Measurements from ENCODE around the gene UQCC5. TPM values are rescaled to one million over a fixed set of nuclear protein-coding genes. Genes with fewer than 3 reads are reported as not detected.

The UQCC5 gene
- total RNA-seq, 4 donors from 2014 or later = 4.1 to 435 (median 51.9) TPM

DNA sequence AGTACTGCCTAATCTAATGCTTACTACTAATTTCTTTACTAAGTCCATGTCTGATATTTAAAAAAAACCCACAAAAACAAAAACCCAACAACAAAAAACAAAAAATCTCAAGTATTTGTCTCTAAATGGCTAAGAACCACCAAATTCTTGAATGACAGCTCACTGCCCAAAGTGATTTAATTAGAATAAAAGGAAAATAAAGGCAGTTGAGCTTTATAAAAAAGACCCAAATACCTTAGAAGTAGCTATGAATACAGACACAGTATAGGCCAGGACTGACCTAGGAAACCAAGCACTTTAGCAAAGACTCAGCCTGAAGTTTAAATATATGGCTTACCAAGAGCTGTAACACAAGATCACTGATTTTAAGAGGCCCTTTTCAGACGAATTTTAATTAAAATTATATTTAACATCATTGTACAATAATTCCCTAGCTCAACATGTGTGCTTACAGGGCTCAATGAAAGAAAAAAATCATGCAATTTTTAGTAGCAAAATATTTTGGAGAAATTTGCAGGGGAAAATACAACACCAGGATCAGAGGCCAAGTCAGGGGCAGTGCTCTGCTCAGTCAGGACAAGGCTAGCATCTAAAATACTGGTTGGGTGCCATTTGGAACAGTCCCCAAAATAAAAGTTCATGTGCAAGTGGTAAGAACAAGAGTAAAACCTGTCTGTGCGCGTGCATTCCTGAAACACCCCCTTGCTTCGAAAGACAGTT lies 24.8 kb downstream of the UQCC5 start:
- TF ChIP-seq POLR2A (IDR thresholded peaks at IDR 0.05) = no peak
- TF ChIP-seq, protein P1, sequence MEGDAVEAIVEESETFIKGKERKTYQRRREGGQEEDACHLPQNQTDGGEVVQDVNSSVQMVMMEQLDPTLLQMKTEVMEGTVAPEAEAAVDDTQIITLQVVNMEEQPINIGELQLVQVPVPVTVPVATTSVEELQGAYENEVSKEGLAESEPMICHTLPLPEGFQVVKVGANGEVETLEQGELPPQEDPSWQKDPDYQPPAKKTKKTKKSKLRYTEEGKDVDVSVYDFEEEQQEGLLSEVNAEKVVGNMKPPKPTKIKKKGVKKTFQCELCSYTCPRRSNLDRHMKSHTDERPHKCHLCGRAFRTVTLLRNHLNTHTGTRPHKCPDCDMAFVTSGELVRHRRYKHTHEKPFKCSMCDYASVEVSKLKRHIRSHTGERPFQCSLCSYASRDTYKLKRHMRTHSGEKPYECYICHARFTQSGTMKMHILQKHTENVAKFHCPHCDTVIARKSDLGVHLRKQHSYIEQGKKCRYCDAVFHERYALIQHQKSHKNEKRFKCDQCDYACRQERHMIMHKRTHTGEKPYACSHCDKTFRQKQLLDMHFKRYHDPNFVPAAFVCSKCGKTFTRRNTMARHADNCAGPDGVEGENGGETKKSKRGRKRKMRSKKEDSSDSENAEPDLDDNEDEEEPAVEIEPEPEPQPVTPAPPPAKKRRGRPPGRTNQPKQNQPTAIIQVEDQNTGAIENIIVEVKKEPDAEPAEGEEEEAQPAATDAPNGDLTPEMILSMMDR (IDR thresholded peaks at IDR 0.05) = no peak

DNA sequence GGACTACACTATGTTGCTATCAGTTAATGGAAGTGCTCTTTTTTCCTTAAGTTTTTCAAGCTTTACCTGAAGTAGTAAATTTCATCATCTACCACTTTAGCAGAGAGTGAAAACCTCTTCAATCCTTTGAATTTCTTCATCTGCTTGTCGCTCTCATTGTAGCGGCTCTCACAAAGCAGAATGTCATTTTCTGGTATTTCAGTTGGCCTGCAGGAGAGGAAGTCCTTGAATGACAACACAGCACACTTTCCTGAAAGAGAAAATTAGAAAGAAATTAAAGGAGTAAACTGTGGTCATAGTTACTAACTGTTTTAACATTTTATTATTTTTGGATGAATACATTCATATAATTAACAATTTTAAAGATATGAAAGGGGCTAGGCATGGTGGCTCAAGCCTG lies 27.6 kb downstream of the UQCC5 start:
- TF ChIP-seq, protein P1 (IDR thresholded peaks at IDR 0.05) = no peak
- no peak for TF ChIP-seq POLR2A (IDR thresholded peaks at IDR 0.05)
- no peaks in the 10 kb centered on the region for H3K27me3 ChIP-seq
- intact Hi-C loops (cut with DNase I; ENCODE audit: low total_unique reads) = no loop called here
- DNase-seq = no peak
- H3K36me3 ChIP-seq = no peaks in the 10 kb centered on the region
- H3K9me3 ChIP-seq = no peaks in the 10 kb centered on the region
- H3K4me1 ChIP-seq = no peaks in the 10 kb centered on the region
- H3K4me3 ChIP-seq = no peak overlapping the region
- no peak overlapping the region for H3K27ac ChIP-seq

More for the DNA sequence above, 24.8 kb downstream of the UQCC5 start:
- intact Hi-C loops (cut with DNase I; ENCODE audit: low total_unique reads) = no loop called here
- Histone ChIP-seq H3K4me1 (no peaks in the 10 kb centered on the region), H3K27me3 (no peaks in the 10 kb centered on the region), H3K4me3 (no peak overlapping the region), H3K36me3 (no peaks in the 10 kb centered on the region), H3K9me3 (no peaks in the 10 kb centered on the region), H3K27ac (no peak overlapping the region)
- no peak for DNase-seq

DNA sequence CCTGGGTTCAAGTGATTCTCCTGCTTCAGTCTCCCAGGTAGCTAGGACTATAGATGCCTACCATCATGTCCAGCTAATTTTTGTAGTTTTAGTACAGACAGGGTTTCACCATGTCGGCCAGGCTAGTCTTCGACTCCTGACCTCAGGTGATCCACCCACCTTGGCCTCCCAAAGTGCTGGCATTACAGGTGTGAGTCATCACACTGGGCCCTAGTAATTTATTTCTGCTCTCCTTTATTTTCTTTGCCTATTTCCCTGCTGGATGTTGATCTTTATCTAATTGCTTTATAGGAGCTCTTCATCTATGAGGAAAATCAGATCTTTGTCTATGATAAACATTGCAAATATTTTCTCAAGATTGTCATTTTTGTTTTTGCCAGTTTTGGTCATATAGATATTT lies 31.7 kb downstream of the UQCC5 start:
- Histone ChIP-seq H3K4me3 (no peak overlapping the region), H3K27me3 (no peaks in the 10 kb centered on the region), H3K4me1 (no peaks in the 10 kb centered on the region), H3K9me3 (no peaks in the 10 kb centered on the region), H3K36me3 (no peaks in the 10 kb centered on the region), H3K27ac (no peak overlapping the region)
- TF ChIP-seq POLR2A (IDR thresholded peaks at IDR 0.05) = no peak
- TF ChIP-seq, protein P1 (IDR thresholded peaks at IDR 0.05) = no peak
- DNase-seq = no peak
- intact Hi-C loops (cut with DNase I; ENCODE audit: low total_unique reads) = no loop called here

DNA sequence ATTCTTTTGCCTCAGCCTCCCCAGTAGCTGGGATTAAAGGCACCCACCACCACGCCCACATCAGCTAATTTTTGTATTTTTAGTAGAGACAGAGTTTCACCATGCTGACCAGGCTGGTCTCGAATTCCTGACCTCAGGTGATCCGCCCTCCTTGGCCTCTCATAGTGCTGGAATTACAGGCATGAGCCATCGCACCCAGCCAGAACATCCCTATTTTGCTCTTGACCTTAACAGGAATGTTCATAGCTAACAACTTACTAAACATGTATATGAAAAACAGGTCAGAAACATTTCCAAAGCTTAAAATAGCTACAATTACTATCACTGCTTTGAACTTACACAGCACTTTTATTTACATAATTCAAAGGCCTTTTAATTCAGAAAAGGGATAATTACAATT lies 33.7 kb downstream of the UQCC5 start:
- no peaks in the 10 kb centered on the region for H3K36me3 ChIP-seq
- no peaks in the 10 kb centered on the region for H3K27me3 ChIP-seq
- H3K9me3 ChIP-seq = no peaks in the 10 kb centered on the region
- TF ChIP-seq, protein P1 (IDR thresholded peaks at IDR 0.05) = no peak
- no peak for TF ChIP-seq POLR2A (IDR thresholded peaks at IDR 0.05)
- intact Hi-C loops (cut with DNase I; ENCODE audit: low total_unique reads) = no loop called here
- no peak overlapping the region for H3K4me3 ChIP-seq
- H3K27ac ChIP-seq = no peak overlapping the region
- no peak for DNase-seq
- no peaks in the 10 kb centered on the region for H3K4me1 ChIP-seq

DNA sequence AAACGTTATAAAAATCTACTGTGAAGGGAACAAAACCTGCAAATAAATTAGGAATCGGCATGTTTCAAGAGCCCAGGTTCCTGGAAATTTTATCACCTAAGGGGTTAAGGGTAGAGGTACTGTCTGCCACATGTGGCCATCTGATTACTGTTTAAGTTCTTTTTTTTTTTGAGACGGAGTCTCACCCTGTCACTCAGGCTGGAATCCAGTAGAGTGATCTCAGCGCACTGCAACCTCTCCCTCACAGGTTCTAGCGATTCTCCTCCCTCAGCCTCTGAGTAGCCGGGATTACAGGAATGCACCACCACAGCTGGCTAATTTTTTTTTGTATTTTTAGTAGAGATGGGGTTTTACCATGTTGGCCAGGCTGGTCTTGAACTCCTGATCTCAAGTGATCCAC lies 35.8 kb downstream of the UQCC5 start:
- H3K4me3 ChIP-seq = no peak overlapping the region
- no peaks in the 10 kb centered on the region for H3K4me1 ChIP-seq
- H3K9me3 ChIP-seq = no peaks in the 10 kb centered on the region
- H3K27ac ChIP-seq = no peak overlapping the region
- no peaks in the 10 kb centered on the region for H3K36me3 ChIP-seq
- no peaks in the 10 kb centered on the region for H3K27me3 ChIP-seq
- TF ChIP-seq, protein P1 (IDR thresholded peaks at IDR 0.05) = no peak
- TF ChIP-seq POLR2A (IDR thresholded peaks at IDR 0.05) = no peak
- DNase-seq = no peak
- intact Hi-C loops (cut with DNase I; ENCODE audit: low total_unique reads) = no loop called here

Data from uterus (tissue), 4 donors.